ENCODE results near the gene SNAP25. TPM values are rescaled to one million over a fixed set of nuclear protein-coding genes. Genes with fewer than 3 reads are reported as not detected.

The SNAP25 gene
- total RNA-seq, 1 experiment from 2014 or later = not detected

DNA sequence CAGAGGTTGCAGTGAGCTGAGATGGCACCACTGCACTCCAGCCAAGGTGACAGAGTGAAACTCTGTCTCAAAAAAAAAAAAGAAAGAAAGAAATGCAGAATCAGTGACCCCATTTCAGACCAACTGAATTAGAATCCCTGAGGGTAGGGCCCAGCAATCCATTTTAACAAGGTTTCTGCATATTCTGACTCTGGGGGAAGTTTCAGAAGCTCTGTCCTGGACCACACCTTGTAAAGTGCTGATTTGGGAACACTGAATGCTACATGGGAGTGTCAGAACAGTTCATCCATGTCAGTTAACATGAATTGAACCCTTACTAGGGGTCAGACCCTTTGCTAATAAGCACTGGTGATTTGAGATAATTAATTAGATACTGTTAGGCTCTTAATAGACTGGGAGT is 52.0 kb downstream of the SNAP25 start:
- Histone ChIP-seq H4K20me1 (ENCODE audit: low read length) (no peaks in the 10 kb centered on the region), H3K4me2 (ENCODE audit: low read length) (no peak overlapping the region)

DNA sequence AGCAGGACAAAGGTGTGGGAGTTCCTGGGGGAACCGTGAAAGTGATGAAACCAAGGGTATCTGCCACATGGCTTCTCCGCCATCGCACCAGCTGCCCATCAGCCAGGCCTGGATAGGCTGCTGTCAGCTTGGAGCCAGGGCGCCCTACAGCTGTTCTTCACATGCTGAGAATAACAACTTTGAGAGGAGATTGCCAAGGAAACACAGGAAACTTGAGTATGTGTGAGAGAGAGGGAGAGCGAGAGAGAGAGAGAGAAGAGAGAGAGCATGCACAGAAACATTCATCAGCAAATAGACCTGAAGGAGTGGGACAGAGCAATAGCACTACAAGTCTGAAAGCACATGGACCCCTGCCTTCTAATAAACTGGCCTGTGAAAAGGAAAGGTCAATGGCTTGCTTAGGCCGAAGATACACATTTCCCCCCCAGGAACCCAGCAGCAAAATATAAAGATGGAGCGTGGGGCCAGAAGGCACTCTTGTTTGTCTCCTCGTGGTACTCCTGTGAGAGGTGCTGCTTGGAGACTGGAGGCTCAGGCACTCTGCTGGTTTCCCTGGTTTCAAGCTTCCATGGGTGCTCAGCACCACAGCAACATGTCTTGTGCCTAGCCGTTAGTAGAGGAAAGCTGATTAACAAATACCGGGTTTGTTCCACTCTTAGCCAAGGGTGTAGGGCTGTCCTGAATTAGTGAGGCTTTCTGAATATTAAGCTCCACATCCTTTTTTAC is 53.0 kb downstream of the SNAP25 start:
- Histone ChIP-seq H3K79me2 (ENCODE audit: low read length) (no peaks in the 10 kb centered on the region), H3K4me2 (ENCODE audit: low read length) (no peak overlapping the region), H4K20me1 (ENCODE audit: low read length) (no peaks in the 10 kb centered on the region), H3K36me3 (ENCODE audit: low read depth, low read length) (no peaks in the 10 kb centered on the region), H3K9ac (ENCODE audit: low read length) (no peak overlapping the region), H2AFZ (ENCODE audit: low read length) (no peak overlapping the region), H3K4me3 (ENCODE audit: low read length) (no peak overlapping the region), H3K27ac (ENCODE audit: low read length) (no peak overlapping the region), H3K9me3 (ENCODE audit: low read length) (no peaks in the 10 kb centered on the region), H3K9me2 (replicated peaks; ENCODE audit: low read length) (no peaks in the 10 kb centered on the region), H3K4me1 (ENCODE audit: insufficient read depth, low read length) (no peaks in the 10 kb centered on the region), H3K27me3 (ENCODE audit: low read length) (peaks cover 71% of the 10 kb centered on the region), H3F3A (ENCODE audit: low read length, unreplicated experiment) (no peaks in the 10 kb centered on the region)
- ATAC-seq (no peak), DNase-seq (no peak)
- TF ChIP-seq EZH2 (IDR thresholded peaks at IDR 0.05; ENCODE audit: low read length, unreplicated experiment) (no peak), EZH2phosphoT487 (IDR thresholded peaks at IDR 0.05; ENCODE audit: borderline replicate concordance, low read length) (no peak)
- TF ChIP-seq, protein P1, sequence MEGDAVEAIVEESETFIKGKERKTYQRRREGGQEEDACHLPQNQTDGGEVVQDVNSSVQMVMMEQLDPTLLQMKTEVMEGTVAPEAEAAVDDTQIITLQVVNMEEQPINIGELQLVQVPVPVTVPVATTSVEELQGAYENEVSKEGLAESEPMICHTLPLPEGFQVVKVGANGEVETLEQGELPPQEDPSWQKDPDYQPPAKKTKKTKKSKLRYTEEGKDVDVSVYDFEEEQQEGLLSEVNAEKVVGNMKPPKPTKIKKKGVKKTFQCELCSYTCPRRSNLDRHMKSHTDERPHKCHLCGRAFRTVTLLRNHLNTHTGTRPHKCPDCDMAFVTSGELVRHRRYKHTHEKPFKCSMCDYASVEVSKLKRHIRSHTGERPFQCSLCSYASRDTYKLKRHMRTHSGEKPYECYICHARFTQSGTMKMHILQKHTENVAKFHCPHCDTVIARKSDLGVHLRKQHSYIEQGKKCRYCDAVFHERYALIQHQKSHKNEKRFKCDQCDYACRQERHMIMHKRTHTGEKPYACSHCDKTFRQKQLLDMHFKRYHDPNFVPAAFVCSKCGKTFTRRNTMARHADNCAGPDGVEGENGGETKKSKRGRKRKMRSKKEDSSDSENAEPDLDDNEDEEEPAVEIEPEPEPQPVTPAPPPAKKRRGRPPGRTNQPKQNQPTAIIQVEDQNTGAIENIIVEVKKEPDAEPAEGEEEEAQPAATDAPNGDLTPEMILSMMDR (conservative IDR thresholded peaks at IDR 0.05; ENCODE audit: low read depth, low read length) = no peak
- no TSS peak for BruUV-seq (replicated peaks)
- CTCF ChIA-PET = no interaction called here
- intact Hi-C loops (cut with micrococcal nuclease) = no loop called here
- POLR2A ChIA-PET (ENCODE audit: unreplicated experiment) = no interaction called here

More for the DNA sequence above, 52.0 kb downstream of the SNAP25 start:
- Histone ChIP-seq H3K27ac (ENCODE audit: low read length) (no peak overlapping the region), H3K9me3 (ENCODE audit: low read length) (no peaks in the 10 kb centered on the region), H3K36me3 (ENCODE audit: low read depth, low read length) (no peaks in the 10 kb centered on the region), H3F3A (ENCODE audit: low read length, unreplicated experiment) (no peaks in the 10 kb centered on the region), H3K79me2 (ENCODE audit: low read length) (no peaks in the 10 kb centered on the region), H3K4me1 (ENCODE audit: insufficient read depth, low read length) (no peaks in the 10 kb centered on the region), H3K9ac (ENCODE audit: low read length) (no peak overlapping the region), H2AFZ (ENCODE audit: low read length) (no peak overlapping the region), H3K27me3 (ENCODE audit: low read length) (peaks cover 72% of the 10 kb centered on the region), H3K4me3 (ENCODE audit: low read length) (no peak overlapping the region), H3K9me2 (replicated peaks; ENCODE audit: low read length) (no peaks in the 10 kb centered on the region)
- intact Hi-C loops (cut with micrococcal nuclease) = no loop called here
- TF ChIP-seq EZH2 (IDR thresholded peaks at IDR 0.05; ENCODE audit: low read length, unreplicated experiment) (no peak), EZH2phosphoT487 (IDR thresholded peaks at IDR 0.05; ENCODE audit: borderline replicate concordance, low read length) (no peak)
- TF ChIP-seq, protein P1 (conservative IDR thresholded peaks at IDR 0.05; ENCODE audit: low read depth, low read length) = no peak
- ChIA-PET CTCF (no interaction called here), POLR2A (ENCODE audit: unreplicated experiment) (no interaction called here)
- DNase-seq (no peak), ATAC-seq (no peak)
- BruUV-seq (replicated peaks) = no TSS peak

DNA sequence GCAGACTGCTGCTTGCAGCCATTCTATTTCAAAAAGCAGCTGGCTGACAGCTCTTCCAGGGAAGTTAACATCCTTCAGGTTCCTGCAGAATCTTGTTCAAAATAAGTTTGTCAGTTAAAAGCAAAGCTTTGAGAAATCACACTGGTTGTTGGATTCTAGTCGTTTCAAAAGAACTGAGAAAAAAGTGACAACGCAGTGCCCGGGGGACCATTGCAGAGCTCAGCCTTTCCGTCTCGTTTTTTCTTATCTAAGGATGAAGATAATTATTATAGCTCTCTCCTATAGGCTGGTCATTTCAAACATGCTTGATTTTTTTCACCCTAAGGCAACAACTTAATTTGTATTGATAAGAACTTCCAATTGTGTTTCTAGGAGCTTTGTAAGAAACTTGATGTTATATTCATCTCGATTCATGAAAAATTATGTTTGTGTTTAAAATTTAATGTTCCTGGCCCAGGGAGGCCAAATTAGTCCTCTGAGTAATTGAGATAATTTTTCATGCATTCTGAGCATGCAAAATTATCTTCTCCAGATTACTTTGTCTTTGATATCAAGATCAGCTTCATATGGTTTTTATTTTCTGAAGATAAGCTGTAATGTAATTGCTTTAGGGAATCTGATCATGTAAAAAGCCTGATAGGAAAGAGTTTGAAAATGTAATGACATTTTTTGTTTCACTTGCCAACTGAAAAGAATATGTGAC is 58.4 kb downstream of the SNAP25 start:
- Histone ChIP-seq H3K4me3 (ENCODE audit: low read length) (no peak overlapping the region), H3F3A (ENCODE audit: low read length, unreplicated experiment) (no peaks in the 10 kb centered on the region), H3K27me3 (ENCODE audit: low read length) (peaks cover 86% of the 10 kb centered on the region), H4K20me1 (ENCODE audit: low read length) (no peaks in the 10 kb centered on the region), H3K9me2 (replicated peaks; ENCODE audit: low read length) (no peaks in the 10 kb centered on the region), H2AFZ (ENCODE audit: low read length) (no peak overlapping the region), H3K36me3 (ENCODE audit: low read depth, low read length) (no peaks in the 10 kb centered on the region), H3K9ac (ENCODE audit: low read length) (no peak overlapping the region), H3K4me1 (ENCODE audit: insufficient read depth, low read length) (no peaks in the 10 kb centered on the region), H3K27ac (ENCODE audit: low read length) (no peak overlapping the region), H3K9me3 (ENCODE audit: low read length) (no peaks in the 10 kb centered on the region), H3K4me2 (ENCODE audit: low read length) (no peak overlapping the region), H3K79me2 (ENCODE audit: low read length) (no peaks in the 10 kb centered on the region)
- DNase-seq = no peak
- no peak for ATAC-seq
- BruUV-seq (replicated peaks) = no TSS peak
- POLR2A ChIA-PET (ENCODE audit: unreplicated experiment) = no interaction called here
- intact Hi-C loops (cut with micrococcal nuclease) = no loop called here
- TF ChIP-seq EZH2 (IDR thresholded peaks at IDR 0.05; ENCODE audit: low read length, unreplicated experiment) = no peak
- CTCF ChIA-PET = no interaction called here
